OCI-LY1 (cell line): ENCODE results near the gene LRRC56.

Source experiments
- EZH2 ChIP-seq: fragments of 200-600 bp; sonication (generic), shearing (Covaris generic); IDR thresholded peaks from 2 replicates; pipeline ENCODE4 v1.8.0; 2017; ENCODE audit warnings: borderline replicate concordance, mixed run types, mild to moderate bottlenecking, antibody characterized with exemption, low read length, moderate library complexity, mixed read lengths
- TF ChIP-seq, protein P1 (sequence below): fragments of 200-600 bp; sonication (generic), shearing (Covaris generic); IDR thresholded peaks from 2 replicates; pipeline ENCODE4 v1.5.1; 2017; ENCODE audit warnings: mild to moderate bottlenecking, antibody characterized with exemption, low read length, moderate library complexity, mixed read lengths

DNA sequence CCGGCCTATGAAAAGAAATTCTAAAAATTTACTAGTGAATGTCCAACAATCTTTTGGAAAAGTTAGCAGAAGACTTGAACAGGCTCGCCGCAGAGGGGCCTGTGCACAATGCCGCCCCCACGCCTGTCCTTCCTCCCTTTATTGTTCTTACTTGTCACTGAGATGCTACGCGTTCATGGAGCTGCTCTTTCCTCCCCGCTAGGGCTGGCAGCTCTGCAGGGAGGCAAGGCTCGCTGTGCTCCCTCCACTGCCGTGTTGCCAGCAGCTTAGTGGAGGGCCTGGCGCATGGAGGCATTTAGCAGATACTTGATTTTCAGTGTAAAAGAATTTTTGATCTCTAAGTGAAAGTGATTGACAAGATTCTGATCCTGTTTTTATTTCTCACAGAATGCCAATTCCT lies 53.7 kb downstream of the LRRC56 start:
- TF ChIP-seq, protein P1, sequence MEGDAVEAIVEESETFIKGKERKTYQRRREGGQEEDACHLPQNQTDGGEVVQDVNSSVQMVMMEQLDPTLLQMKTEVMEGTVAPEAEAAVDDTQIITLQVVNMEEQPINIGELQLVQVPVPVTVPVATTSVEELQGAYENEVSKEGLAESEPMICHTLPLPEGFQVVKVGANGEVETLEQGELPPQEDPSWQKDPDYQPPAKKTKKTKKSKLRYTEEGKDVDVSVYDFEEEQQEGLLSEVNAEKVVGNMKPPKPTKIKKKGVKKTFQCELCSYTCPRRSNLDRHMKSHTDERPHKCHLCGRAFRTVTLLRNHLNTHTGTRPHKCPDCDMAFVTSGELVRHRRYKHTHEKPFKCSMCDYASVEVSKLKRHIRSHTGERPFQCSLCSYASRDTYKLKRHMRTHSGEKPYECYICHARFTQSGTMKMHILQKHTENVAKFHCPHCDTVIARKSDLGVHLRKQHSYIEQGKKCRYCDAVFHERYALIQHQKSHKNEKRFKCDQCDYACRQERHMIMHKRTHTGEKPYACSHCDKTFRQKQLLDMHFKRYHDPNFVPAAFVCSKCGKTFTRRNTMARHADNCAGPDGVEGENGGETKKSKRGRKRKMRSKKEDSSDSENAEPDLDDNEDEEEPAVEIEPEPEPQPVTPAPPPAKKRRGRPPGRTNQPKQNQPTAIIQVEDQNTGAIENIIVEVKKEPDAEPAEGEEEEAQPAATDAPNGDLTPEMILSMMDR = no peak
- no peak for TF ChIP-seq EZH2
